GM12878 (cell line): Measurements from ENCODE around the gene B3GALT6. TPM values are rescaled to one million over a fixed set of nuclear protein-coding genes. Genes with fewer than 3 reads are reported as not detected.
A peak's percentile ranks its signal among the peaks of the same experiment; 100 is the strongest.

ENCODE experiments used
- ATAC-seq: fragments of 200-7000 bp; cut with Tn5 transposase; 3 replicates; pipeline ENCODE4 v1.9.1; 2020; ENCODE audit warnings: mild to moderate bottlenecking, moderate library complexity
- BruUV-seq: library from RNA; stranded (reverse); fragments of 400-500 nt; replicated peaks from 2 replicates; lab custom pipeline; 2021; lab: Mats Ljungman, UMichigan
- CTCF ChIA-PET: fragments of 300-600 bp; sonication (Branson Sonifier 250); formaldehyde crosslinking; extraction: SDS; loops from one replicate; lab custom pipeline; 2021; ENCODE audit warnings: inconsistent platforms; lab: Yijun Ruan, JAX
- POLR2A ChIA-PET: fragments of 350-600 bp; formaldehyde crosslinking; extraction: SDS; loops from one replicate; lab custom pipeline; 2021; ENCODE audit warnings: inconsistent platforms; lab: Charles Lee
- RAD21 ChIA-PET: fragments of 300-600 bp; sonication (Branson Sonifier 250); formaldehyde crosslinking; loops from one replicate; lab custom pipeline; 2023; ENCODE audit warnings: antibody characterized with exemption; ENCODE audit not compliant: unreplicated experiment; lab: Charles Lee
- SMC1A ChIA-PET: fragments of 300-600 bp; sonication (Branson Sonifier 250); formaldehyde crosslinking; loops from one replicate; lab custom pipeline; 2023; ENCODE audit not compliant: unreplicated experiment, uncharacterized antibody; lab: Charles Lee
- DNase-seq: peaks from one replicate; pipeline ENCODE4 v3.0.0-alpha.2; 2011; ENCODE audit warnings: low read depth, low spot score
- FAIRE-seq: peaks from 3 replicates; lab custom pipeline; 2011; peaks lifted over from hg19 to GRCh38; lab: Jason Lieb, UNC
- H2AFZ ChIP-seq: 2 replicates; pipeline ENCODE4 v1.6.0; 2011; ENCODE audit warnings: low read depth, low read length, control low read depth; ENCODE audit not compliant: control insufficient read depth
- H3K27ac ChIP-seq: 2 replicates; pipeline ENCODE4 v1.5.1; 2011; ENCODE audit warnings: control low read depth; ENCODE audit not compliant: control insufficient read depth, insufficient read depth
- H3K27me3 ChIP-seq, 2 experiments: replicated peaks in 1 of 2; 2 replicates each; pipeline versions ENCODE4 v1.6.0 to v1.6.1; 2011; ENCODE audit warnings: low read length in 1 of 2; ENCODE audit not compliant: control insufficient read depth in 2 of 2, insufficient read depth in 2 of 2
- H3K36me3 ChIP-seq, 2 experiments: 2 replicates each; pipeline ENCODE4 v1.5.1; 2011; ENCODE audit warnings: low read length in 1 of 2; ENCODE audit not compliant: control insufficient read depth in 2 of 2, insufficient read depth in 2 of 2
- H3K4me1 ChIP-seq: 2 replicates; pipeline ENCODE4 v1.6.1; 2011; ENCODE audit warnings: mild to moderate bottlenecking, low read length, moderate library complexity, mixed read lengths; ENCODE audit not compliant: control insufficient read depth, insufficient read depth
- H3K4me2 ChIP-seq: 2 replicates; pipeline ENCODE4 v1.6.0; 2011; ENCODE audit warnings: control low read depth; ENCODE audit not compliant: control insufficient read depth, insufficient read depth
- H3K4me3 ChIP-seq: fragments of 200-600 bp; sonication (generic); 2 replicates; pipeline ENCODE4 v1.5.1; 2016
- H3K79me2 ChIP-seq: 2 replicates; pipeline ENCODE4 v1.6.0; 2011; ENCODE audit warnings: low read length; ENCODE audit not compliant: control insufficient read depth, insufficient read depth
- H3K9ac ChIP-seq: 2 replicates; pipeline ENCODE4 v1.8.0; 2011; ENCODE audit warnings: low read length, control low read depth, mixed read lengths; ENCODE audit not compliant: control insufficient read depth, insufficient read depth
- H3K9me3 ChIP-seq: replicated peaks from 3 replicates; pipeline ENCODE4 v1.5.1; 2011; ENCODE audit warnings: mild to moderate bottlenecking, low read length; ENCODE audit not compliant: control insufficient read depth, insufficient read depth
- H4K20me1 ChIP-seq: 2 replicates; pipeline ENCODE4 v1.6.0; 2011; ENCODE audit not compliant: control insufficient read depth, insufficient read depth
- BHLHE40 ChIP-seq, 2 experiments: fragments of 450-650 bp in 1 of 2; IDR thresholded peaks; 2 replicates each; pipeline ENCODE4 v1.6.1; 2011 to 2017; ENCODE audit warnings: low read depth in 2 of 2, borderline replicate concordance in 1 of 2, improper control_type of control experiment in 1 of 2, low read length in 1 of 2, mild to moderate bottlenecking in 1 of 2
- CBFB ChIP-seq: IDR thresholded peaks from 2 replicates; pipeline ENCODE4 v1.6.1; 2016; ENCODE audit warnings: antibody characterized with exemption, low read depth
- CBX3 ChIP-seq: fragments of 200-600 bp; sonication (generic); IDR thresholded peaks from 2 replicates; pipeline ENCODE4 v1.6.1; 2016; ENCODE audit warnings: low read depth, borderline replicate concordance
- DPF2 ChIP-seq: fragments of 450-650 bp; IDR thresholded peaks from 2 replicates; pipeline ENCODE4 v1.6.1; 2017; ENCODE audit warnings: mild to moderate bottlenecking
- ELK1 ChIP-seq: IDR thresholded peaks from 2 replicates; pipeline ENCODE4 v1.6.1; 2012; ENCODE audit warnings: low read depth, low read length, improper control_type of control experiment
- GATAD2B ChIP-seq: fragments of 450-650 bp; conservative IDR thresholded peaks from 2 replicates; pipeline ENCODE4 v1.6.1; 2017; ENCODE audit warnings: low read depth, mild to moderate bottlenecking, moderate library complexity
- HDGF ChIP-seq: fragments of 450-650 bp; IDR thresholded peaks from 2 replicates; pipeline ENCODE4 v1.6.1; 2016; ENCODE audit warnings: antibody characterized with exemption
- IKZF1 ChIP-seq: fragments of 450-650 bp; conservative IDR thresholded peaks from 2 replicates; pipeline ENCODE4 v1.6.1; 2017; ENCODE audit warnings: antibody characterized with exemption, mild to moderate bottlenecking
- RBBP5 ChIP-seq: fragments of 200-600 bp; sonication (generic); conservative IDR thresholded peaks from 2 replicates; pipeline ENCODE4 v1.6.1; 2016
- RUNX3 ChIP-seq: IDR thresholded peaks from 2 replicates; pipeline ENCODE4 v1.6.1; 2012; ENCODE audit warnings: low read length, inconsistent platforms
- TBL1XR1 ChIP-seq: IDR thresholded peaks from 2 replicates; pipeline ENCODE4 v1.6.1; 2012; ENCODE audit warnings: low read depth, low read length, improper control_type of control experiment
- USF1 ChIP-seq: IDR thresholded peaks from 2 replicates; pipeline ENCODE4 v1.6.1; 2011; ENCODE audit warnings: borderline replicate concordance, low read depth, mild to moderate bottlenecking, moderate library complexity, mixed read lengths, low read length; ENCODE audit not compliant: insufficient read depth; ENCODE audit errors: extremely low read length
- ZNF687 ChIP-seq: fragments of 450-650 bp; IDR thresholded peaks from 2 replicates; pipeline ENCODE4 v1.6.1; 2017; ENCODE audit warnings: mild to moderate bottlenecking, moderate library complexity
- WGBS: methylation state at CpG from one replicate; pipeline ENCODE4 v1.1.6; 2016; ENCODE audit warnings: low lambda C conversion rate; ENCODE audit not compliant: insufficient replicate concordance, insufficient coverage; ENCODE audit errors: missing lambda C conversion rate; 5-methylcytosine and 5-hydroxymethylcytosine counted together
- in situ Hi-C: fragments of 300-500 bp; cut with MboI; formaldehyde crosslinking; loops from 9 replicates; pipeline ENCODE4 v1.14.3; 2018; ENCODE audit warnings: mixed read lengths
- intact Hi-C: fragments of 100-400 bp; cut with micrococcal nuclease; formaldehyde crosslinking; loops from one replicate; pipeline ENCODE4 v1.14.2; 2022; ENCODE audit not compliant: unreplicated experiment
- polyA plus RNA-seq, 11 experiments: library from polyadenylated mRNA; depleted of rRNA in 4 of 11; unstranded in 6 of 11; stranded (reverse) in 5 of 11; fragments of >200 nt; fragmentation: Nextera tagmentation in 4 of 11; fragmentation: Illumina TruSeq in 1 of 11; extraction: Ambion mirVana in 4 of 11; extraction: Trizol in 1 of 11; gene quantifications; 1 replicate in 1 of 11; 2 replicates in 10 of 11; pipeline versions ENCODE4 v1.2.1 to v1.2.3, GENCODE V29; 2011 to 2016; ENCODE audit warnings: inconsistent platforms in 2 of 11, missing spikeins in 2 of 11, low read depth in 1 of 11
- total RNA-seq, 4 experiments: library from RNA; depleted of rRNA in 3 of 4; stranded (reverse); fragments of >200 nt in 3 of 4; fragmentation: Illumina TruSeq in 1 of 4; extraction: Trizol in 1 of 4; gene quantifications; 2 replicates each; pipeline versions ENCODE4 v1.2.1 to v1.2.3, GENCODE V29; 2013 to 2021

B3GALT6 gene
- total and polyA plus RNA-seq, 10 of the 15 experiments (the other 5 are each of a cell fraction or from before 2014, with no cell fraction given) = 0.53 to 20.8 (median 4.5) TPM

GRCh38 chr1:1213345-1214265, 18.4 kb upstream of the B3GALT6 start, which contains the start of gene TNFRSF4:
TNFRSF4 (minus strand) TSS chr1:1214153; CDS start chr1:1214127, 26 bp downstream.
- SMC1A ChIA-PET = interaction anchor here (0.6 to 1.4 kb wide), 2 partner anchors 25 to 91 kb away, joined by 3 read pairs; no protein-coding TSS in a partner anchor
- Histone ChIP-seq H3K9ac (no peak within 1 kb of the TSS), H3K27ac (peak within 1 kb of the TSS; percentile 42), H3K27me3 (no peaks in the 10 kb centered on the region), H3K79me2 (no peaks in the 10 kb centered on the region), H3K4me1 (peaks cover 34% of the 10 kb centered on the region), H3K9me3 (no peaks in the 10 kb centered on the region; the same call in 2 of the 3 replicates), H2AFZ (peak within 1 kb of the TSS; percentile 39; the same call in 1 of the 2 replicates), H3K4me2 (peak within 1 kb of the TSS; percentile 62), H4K20me1 (no peaks in the 10 kb centered on the region), H3K36me3 (peaks cover 0 to 16% of the 10 kb centered on the region in 2 experiments; a peak in 3 of 4 replicates), H3K4me3 (peak within 1 kb of the TSS; percentile 27; the same call in 1 of the 2 replicates)
- RAD21 ChIA-PET = interaction anchor here (0.6 to 2.5 kb wide), 5 partner anchors 18 to 207 kb away, joined by 3 to 10 read pairs (median 9); no protein-coding TSS in a partner anchor
- in situ Hi-C loops = no loop called here
- FAIRE-seq (no peak), ATAC-seq (peak; percentile 20), DNase-seq (no peak)
- POLR2A ChIA-PET = interaction anchor here (0.8 to 2.2 kb wide), 2 partner anchors 17 to 42 kb away, joined by 3 to 7 read pairs; no protein-coding TSS in a partner anchor
- intact Hi-C loops = no loop called here
- 11% methylated on average over 46 of the region's 56 CpGs for WGBS
- CTCF ChIA-PET = interaction anchor here (1.9 to 2.2 kb wide), 2 partner anchors 17 to 91 kb away, joined by 6 to 8 read pairs; no protein-coding TSS in a partner anchor
- no TSS peak for BruUV-seq
- TF ChIP-seq CBX3 (no peak), ELK1 (no peak), HDGF (peak; percentile 68; the same call in 1 of the 2 replicates), ZNF687 (peak; percentile 32), IKZF1 (peak; percentile 3; the same call in 1 of the 2 replicates), GATAD2B (peak; percentile 70), CBFB (0 out of 2 replicates have a peak, but pooled peaks have one; percentile 8), BHLHE40 (IDR thresholded peaks at IDR 0.05; ENCODE audit: borderline replicate concordance in 1 of 2, low read depth in 2 of 2, low read length in 1 of 2) (peak; percentile 17 to 77; a peak in 3 of 4 replicates), TBL1XR1 (no peak), USF1 (peak; percentile 14), RBBP5 (no peak), DPF2 (0 out of 2 replicates have a peak, but pooled peaks have one; percentile 5), RUNX3 (peak; percentile 42)
